CMK (cell line): ENCODE results near the gene NCAM1.

ENCODE experiments used
- DNase-seq: peaks from one replicate; pipeline ENCODE4 v3.0.0-alpha.2; 2010; ENCODE audit warnings: low read depth

Gene NCAM1

GRCh38 chr11:113313601-113314000, 352.4 kb downstream of the NCAM1 start:
- no peak for DNase-seq

- DNase-seq, result no peak
Measured at GRCh38 chr11:113314065-113314388, 352.8 kb downstream of the NCAM1 start.

GRCh38 chr11:113314389-113315301, 353.4 kb downstream of the NCAM1 start, which contains the start of gene TTC12:
Gene TTC12, plus strand, starts transcription at chr11:113314583. Its CDS starts 1,675 bp downstream, at chr11:113316258.
- peak; percentile 74 for DNase-seq

- DNase-seq, result no peak
Measured at GRCh38 chr11:113315811-113316210, 354.6 kb downstream of the NCAM1 start.

GRCh38 chr11:113316256-113316655, 355.0 kb downstream of the NCAM1 start:
- no peak for DNase-seq

- DNase-seq, result no peak
Measured at GRCh38 chr11:113317339-113317738, 356.1 kb downstream of the NCAM1 start.

GRCh38 chr11:113319085-113319484, 357.9 kb downstream of the NCAM1 start:
- DNase-seq, result no peak

GRCh38 chr11:113322158-113322557, 360.9 kb downstream of the NCAM1 start:
- no peak for DNase-seq

- no peak for DNase-seq
Measured at GRCh38 chr11:113324250-113324649, 363.0 kb downstream of the NCAM1 start.
